RWPE1 (cell line): Measurements from ENCODE around the gene ERBB4.

ENCODE experiments used
- CTCF ChIA-PET: fragments of 350-600 bp; sonication (Branson Sonifier 250); formaldehyde crosslinking; extraction: SDS; loops from one replicate; lab custom pipeline; 2021; lab: Yijun Ruan, JAX
- POLR2A ChIA-PET: fragments of 400-600 bp; formaldehyde crosslinking; extraction: SDS; loops from one replicate; lab custom pipeline; 2020; ENCODE audit warnings: antibody characterized with exemption; ENCODE audit not compliant: low non-redundant PET; lab: Yijun Ruan, JAX
- DNase-seq: peaks from one replicate; pipeline ENCODE4 v3.0.0; 2012; ENCODE audit warnings: low spot score
- H3K27ac ChIP-seq: fragments of 450-650 bp; 2 replicates; pipeline ENCODE4 v1.5.1; 2017
- CTCF ChIP-seq: fragments of 450-650 bp; conservative IDR thresholded peaks from 2 replicates; pipeline ENCODE4 v1.5.1; 2017; ENCODE audit warnings: low read depth, mild to moderate bottlenecking

ERBB4 gene

GRCh38 chr2:211652327-211652726, 886.3 kb downstream of the ERBB4 start:
- TF ChIP-seq CTCF = no peak
- CTCF ChIA-PET = no interaction called here
- POLR2A ChIA-PET = no interaction called here
- no peak overlapping the region for H3K27ac ChIP-seq
- no peak for DNase-seq

- TF ChIP-seq CTCF = no peak
- ChIA-PET POLR2A (no interaction called here), CTCF (no interaction called here)
- no peak overlapping the region for H3K27ac ChIP-seq
- DNase-seq = no peak
Observed at GRCh38 chr2:211649331-211649730, 889.3 kb downstream of the ERBB4 start.

- ChIA-PET POLR2A (no interaction called here), CTCF (no interaction called here)
- no peak for DNase-seq
- no peak overlapping the region for H3K27ac ChIP-seq
- no peak for TF ChIP-seq CTCF
Observed at GRCh38 chr2:211631503-211631902, 907.1 kb downstream of the ERBB4 start.

- no peak for TF ChIP-seq CTCF
- ChIA-PET CTCF (interaction anchor here (0.6 kb wide), 1 partner anchor 103 kb away, joined by 3 read pairs; no protein-coding TSS in a partner anchor), POLR2A (no interaction called here)
- DNase-seq = no peak
- H3K27ac ChIP-seq = no peak overlapping the region
Observed at GRCh38 chr2:211623096-211623495, 915.5 kb downstream of the ERBB4 start.

- no peak for DNase-seq
- H3K27ac ChIP-seq = no peak overlapping the region
- ChIA-PET CTCF (no interaction called here), POLR2A (no interaction called here)
- no peak for TF ChIP-seq CTCF
Observed at GRCh38 chr2:211620986-211621385, 917.6 kb downstream of the ERBB4 start.

GRCh38 chr2:211617803-211618202, 920.8 kb downstream of the ERBB4 start:
- ChIA-PET POLR2A (no interaction called here), CTCF (interaction anchor here (0.6 kb wide), 1 partner anchor 948 kb away, joined by 3 read pairs; no protein-coding TSS in a partner anchor)
- no peak for TF ChIP-seq CTCF
- DNase-seq = no peak
- H3K27ac ChIP-seq = no peak overlapping the region

- ChIA-PET CTCF (no interaction called here), POLR2A (no interaction called here)
- no peak for TF ChIP-seq CTCF
- H3K27ac ChIP-seq = no peak overlapping the region
- DNase-seq = no peak
Observed at GRCh38 chr2:211611621-211612020, 927.0 kb downstream of the ERBB4 start.
